MM.1S (cell line): ENCODE measurements around the gene TMEM147.

ENCODE experiments used
- EZH2phosphoT487 ChIP-seq: fragments of 300-600 bp; sonication (generic); IDR thresholded peaks from 2 replicates; pipeline ENCODE4 v1.6.1; 2018; ENCODE audit warnings: antibody characterized with exemption, low read length
- TF ChIP-seq, protein P1 (sequence below): fragments of 300-600 bp; sonication (generic); IDR thresholded peaks from 2 replicates; pipeline ENCODE4 v1.5.1; 2016; ENCODE audit warnings: antibody characterized with exemption, low read length, mixed read lengths

GRCh38 chr19:35554076-35554475 lies 8.7 kb downstream of the TMEM147 start:
- TF ChIP-seq, protein P1, sequence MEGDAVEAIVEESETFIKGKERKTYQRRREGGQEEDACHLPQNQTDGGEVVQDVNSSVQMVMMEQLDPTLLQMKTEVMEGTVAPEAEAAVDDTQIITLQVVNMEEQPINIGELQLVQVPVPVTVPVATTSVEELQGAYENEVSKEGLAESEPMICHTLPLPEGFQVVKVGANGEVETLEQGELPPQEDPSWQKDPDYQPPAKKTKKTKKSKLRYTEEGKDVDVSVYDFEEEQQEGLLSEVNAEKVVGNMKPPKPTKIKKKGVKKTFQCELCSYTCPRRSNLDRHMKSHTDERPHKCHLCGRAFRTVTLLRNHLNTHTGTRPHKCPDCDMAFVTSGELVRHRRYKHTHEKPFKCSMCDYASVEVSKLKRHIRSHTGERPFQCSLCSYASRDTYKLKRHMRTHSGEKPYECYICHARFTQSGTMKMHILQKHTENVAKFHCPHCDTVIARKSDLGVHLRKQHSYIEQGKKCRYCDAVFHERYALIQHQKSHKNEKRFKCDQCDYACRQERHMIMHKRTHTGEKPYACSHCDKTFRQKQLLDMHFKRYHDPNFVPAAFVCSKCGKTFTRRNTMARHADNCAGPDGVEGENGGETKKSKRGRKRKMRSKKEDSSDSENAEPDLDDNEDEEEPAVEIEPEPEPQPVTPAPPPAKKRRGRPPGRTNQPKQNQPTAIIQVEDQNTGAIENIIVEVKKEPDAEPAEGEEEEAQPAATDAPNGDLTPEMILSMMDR, result no peak
- TF ChIP-seq EZH2phosphoT487, result no peak
